ENCODE measurements around the gene MMP20.

MMP20 gene

DNA sequence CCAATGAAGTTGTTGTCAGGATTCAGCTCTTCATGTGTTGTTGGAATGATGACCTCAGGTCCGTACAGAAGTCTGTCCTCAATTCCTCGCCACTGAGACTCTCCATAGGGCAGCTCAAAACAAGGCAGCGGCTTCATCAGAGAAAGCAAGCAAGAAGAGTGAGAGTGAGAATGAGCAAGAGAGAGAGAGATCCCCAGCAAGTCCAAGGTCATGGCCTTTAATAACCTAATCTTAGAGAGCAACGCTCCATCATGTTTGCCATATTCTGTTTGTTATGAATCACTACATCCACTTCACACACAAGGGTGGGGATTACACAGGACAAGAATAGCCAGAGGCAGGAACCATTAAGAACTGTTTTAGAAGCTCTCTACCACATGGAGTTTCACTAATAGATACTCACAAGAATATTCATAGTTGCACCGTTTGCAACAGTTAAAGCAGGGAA lies 71.3 kb downstream of the MMP20 start:
- no peak for DNase-seq (ENCODE audit: low read depth)

DNA sequence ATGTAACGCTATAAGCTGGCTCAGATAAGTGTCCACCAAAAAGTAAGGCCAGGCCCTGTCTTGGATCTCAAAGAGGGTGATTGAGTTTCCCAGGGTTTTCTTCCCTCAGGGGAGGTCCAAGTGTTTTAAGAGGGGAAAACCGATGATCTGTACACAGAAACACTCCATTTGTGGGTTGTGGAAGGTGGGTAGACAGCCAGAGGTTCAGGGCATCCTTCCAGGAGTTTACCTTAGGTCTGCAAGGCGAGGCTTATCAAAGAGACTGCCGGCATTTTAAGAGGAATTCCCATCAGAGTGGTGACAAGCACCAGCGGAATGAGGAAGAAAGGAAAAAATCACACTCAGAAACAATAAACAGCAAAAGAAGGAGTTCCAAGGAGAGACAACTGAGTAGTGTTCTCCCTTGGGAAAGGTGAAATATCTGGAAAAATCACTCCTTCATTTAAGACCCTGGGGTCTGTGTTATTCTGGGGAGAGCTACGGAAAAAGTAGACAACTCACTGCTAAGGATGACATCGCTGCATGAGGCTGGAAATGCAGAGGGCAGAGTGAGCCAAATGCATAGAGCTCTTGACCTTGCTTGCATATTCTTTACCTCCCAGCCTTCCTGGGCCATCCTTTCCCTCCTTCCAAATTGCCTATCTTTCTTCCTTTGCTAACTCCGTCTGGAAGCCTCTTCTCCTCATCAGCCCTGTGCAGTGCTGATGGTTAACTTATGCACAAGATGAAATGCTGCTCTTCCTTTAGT lies 72.5 kb downstream of the MMP20 start:
- no peak for DNase-seq (ENCODE audit: low read depth)

- DNase-seq (ENCODE audit: low read depth): no peak
Measured at GRCh38 chr11:102552020-102552419, 73.1 kb downstream of the MMP20 start.

DNA sequence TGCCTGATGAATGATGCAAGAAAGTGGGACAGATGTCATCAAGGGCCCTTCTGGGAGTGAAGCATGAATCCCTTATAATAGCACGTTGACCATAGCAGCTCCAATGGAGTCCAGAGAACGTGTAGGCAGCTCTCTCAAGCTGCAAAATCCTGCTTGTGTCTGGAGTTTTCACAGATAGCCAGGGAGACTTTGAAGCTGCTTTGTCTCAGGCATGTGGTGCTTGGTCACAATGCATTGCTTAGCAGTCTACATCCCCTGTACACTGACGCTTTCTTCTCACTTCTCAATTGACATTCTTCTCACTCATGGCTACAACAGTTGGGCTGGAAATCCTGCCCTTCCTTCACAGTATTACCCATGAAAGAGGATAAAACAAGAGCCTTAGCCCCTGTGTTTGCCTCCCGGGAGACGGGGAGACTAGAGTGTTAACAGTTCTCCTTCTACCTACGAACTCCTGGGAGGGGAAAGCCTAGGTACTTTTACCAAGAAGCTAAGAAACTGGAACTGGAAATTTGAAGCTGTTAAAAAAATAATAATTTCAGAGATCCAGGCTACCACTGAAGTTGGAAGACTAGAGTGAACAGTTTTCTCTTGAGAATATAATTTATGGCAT lies 73.9 kb downstream of the MMP20 start:
- DNase-seq (ENCODE audit: low read depth): no peak

- DNase-seq (ENCODE audit: low read depth): no peak
Measured at GRCh38 chr11:102546923-102547471, 78.1 kb downstream of the MMP20 start.

DNA sequence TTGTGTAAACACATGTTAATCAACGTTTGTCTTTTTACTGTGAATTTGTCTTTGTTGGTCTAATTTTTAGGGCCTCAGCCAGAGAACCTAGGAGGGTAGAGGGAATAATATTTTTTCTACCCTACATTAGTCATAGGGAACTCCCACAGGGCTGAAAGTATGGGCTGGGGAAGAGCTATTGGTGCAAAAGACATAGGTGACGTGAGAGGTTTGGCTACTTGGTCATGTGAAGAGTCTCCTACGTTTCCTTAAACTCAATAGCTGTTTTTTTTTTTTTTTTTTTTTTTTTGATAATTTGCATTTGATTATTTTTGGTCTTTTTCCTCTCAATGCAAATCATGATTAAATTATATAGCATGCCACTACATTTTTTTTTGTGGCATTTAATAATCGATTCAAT lies 78.7 kb downstream of the MMP20 start:
- no peak for DNase-seq (ENCODE audit: low read depth)

DNA sequence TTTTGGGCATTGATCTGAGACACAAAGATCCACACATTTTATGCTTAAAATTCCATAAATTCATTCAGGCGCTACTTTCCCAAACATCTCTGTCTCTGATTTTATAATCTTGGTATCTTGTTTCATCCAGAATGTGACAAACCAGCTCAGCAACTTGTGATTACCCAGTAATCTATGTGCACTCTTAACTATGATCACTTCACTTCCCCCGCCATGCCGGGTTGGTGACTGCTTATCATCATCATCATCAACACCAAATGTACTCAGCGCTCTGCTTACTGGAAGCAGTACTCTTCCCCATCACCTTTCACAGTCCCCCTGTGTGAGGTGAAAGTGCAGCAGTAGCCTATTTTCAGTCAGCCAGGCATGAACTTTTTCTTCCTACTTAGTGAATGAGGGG lies 79.4 kb downstream of the MMP20 start:
- no peak for DNase-seq (ENCODE audit: low read depth)

DNA sequence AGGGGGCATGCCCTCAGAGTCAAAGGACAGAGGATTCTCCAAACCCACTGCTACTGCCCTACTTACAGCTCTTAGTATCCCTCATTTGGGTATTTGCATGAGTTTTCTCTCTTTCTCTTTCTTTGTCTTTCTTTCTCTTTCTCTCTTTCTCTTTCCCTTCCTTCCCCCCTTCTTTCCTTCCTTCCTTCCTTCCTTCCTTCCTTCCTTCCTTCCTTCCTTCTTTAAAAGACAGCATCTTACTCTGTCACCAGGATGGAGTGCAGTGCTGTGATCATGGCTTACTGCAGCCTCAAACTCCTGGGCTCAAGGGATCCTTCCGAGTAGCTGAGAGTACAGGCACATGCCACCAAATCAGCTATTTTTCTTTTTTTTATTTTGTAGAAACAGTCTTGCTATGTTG lies 80.5 kb downstream of the MMP20 start:
- no peak for DNase-seq (ENCODE audit: low read depth)

DNA sequence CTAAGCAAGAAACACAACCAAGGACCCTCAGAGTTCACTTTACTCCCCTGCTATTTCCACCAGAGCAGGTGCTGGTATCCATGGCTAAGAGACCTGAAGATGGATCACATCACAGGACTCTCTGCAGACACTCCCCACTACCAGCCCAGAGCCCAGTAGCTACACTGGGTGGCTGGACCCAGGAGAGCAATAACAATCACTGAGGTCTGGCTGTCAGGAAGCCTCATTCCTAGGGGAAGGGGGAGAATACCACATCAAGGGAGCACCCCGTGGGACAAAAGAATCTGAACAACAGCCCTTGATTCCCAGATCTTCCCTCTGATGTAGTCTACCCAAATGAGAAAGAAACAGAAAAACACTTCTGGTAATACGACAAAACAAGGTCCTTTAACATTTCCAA lies 85.6 kb downstream of the MMP20 start:
- DNase-seq (ENCODE audit: low read depth): no peak

DNA sequence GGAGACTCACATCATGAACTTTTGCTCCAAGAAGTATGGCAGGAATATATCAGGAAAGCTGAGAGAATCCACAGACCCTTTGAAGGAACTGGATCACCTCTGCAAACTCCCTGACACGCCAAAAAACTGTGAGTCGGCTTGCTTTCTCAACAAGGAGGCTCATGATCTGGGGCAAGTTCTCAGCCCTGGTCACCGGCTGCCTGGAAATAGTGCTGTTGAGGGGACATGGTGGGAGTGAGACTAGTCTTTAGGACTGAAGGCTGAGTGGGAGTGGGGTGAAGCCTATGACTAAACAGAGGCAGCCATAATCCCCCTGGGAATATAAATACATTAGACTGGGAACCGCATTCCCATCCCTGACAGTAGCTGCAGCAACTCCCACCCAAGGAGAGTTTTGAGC lies 86.2 kb downstream of the MMP20 start:
- DNase-seq (ENCODE audit: low read depth): no peak

- DNase-seq (ENCODE audit: low read depth): no peak
Measured at GRCh38 chr11:102534261-102534872, 90.8 kb downstream of the MMP20 start.

DNA sequence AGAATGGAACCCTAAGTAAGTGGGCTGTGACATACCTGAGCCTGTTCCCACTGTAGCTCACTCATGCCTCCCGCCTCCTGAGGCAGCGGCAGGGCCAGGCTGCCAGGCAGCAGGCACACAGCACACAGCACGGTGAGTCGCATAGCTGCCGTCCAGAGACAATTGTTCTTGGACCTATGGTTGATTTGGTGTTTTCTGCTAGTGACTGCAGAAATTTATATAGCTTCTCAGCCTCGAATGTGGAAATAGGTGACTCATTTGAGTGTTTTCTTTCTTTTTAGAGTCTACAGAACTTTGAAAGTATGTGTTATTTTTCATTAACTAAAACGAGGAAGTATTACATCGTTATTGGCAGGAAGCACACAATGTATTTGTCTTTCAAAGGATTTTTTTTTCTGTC lies 94.6 kb downstream of the MMP20 start, which contains the start of gene MMP7:
TSS of gene MMP7 (minus strand) at position 190 of the 400 bp plus-strand sequence. CDS start at position 143, 47 bp downstream.
- DNase-seq (ENCODE audit: low read depth): no peak

DNA sequence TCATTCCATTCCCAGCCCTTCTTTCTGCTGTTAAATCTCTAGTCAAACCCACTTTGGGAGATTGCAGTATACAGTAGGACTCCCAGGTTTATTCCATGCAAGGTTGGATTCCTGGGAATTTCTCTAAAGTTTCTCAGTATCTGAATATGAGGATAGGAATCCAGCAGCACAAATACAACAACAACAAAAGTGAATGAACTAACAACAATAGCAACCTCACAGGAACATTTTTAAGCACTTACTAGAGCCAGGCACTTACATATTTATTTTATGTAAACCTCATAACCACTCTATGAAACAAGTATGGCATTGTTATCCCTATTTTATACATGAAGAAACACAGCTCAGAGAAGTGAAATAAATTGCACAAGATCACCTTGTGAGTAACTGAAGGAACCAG lies 96.5 kb downstream of the MMP20 start:
- no peak for DNase-seq (ENCODE audit: low read depth)

GRCh38 chr11:102527684-102528083 lies 97.4 kb downstream of the MMP20 start:
- no peak for DNase-seq (ENCODE audit: low read depth)

- DNase-seq (ENCODE audit: low read depth): no peak
Measured at GRCh38 chr11:102527041-102527440, 98.1 kb downstream of the MMP20 start.

Data from stimulated activated CD8-positive, alpha-beta memory T cell treated with anti-CD3 and anti-CD28 coated beads, Interleukin-7, amount 100 ng/mL, for 24 hours (primary cell).